Measurements from ENCODE around the gene ADCY10.
"Not testable (repeated sequence)": the region's sequence is repeated elsewhere in the genome, so short reads cannot be mapped to it uniquely, and the experiment has no call there.

The ADCY10 gene

GRCh38 chr1:167934426-167935215 lies 20.7 kb upstream of the ADCY10 start:
- no peak for DNase-seq (ENCODE audit: low spot score)
- H3K4me3 ChIP-seq = peak overlapping the region; percentile 92
- TF ChIP-seq CTCF (IDR thresholded peaks at IDR 0.05) = no peak
- H3K27ac ChIP-seq = peak overlapping the region; percentile 94 to 98

- Histone ChIP-seq H3K4me3 (peak overlapping the region; percentile 92), H3K27ac (peak overlapping the region; percentile 94 to 98)
- no peak for DNase-seq (ENCODE audit: low spot score)
- no peak for TF ChIP-seq CTCF (IDR thresholded peaks at IDR 0.05)
Observed at GRCh38 chr1:167933788-167934187, 19.9 kb upstream of the ADCY10 start.

- Histone ChIP-seq H3K4me3 (no peak overlapping the region), H3K27ac (no peak overlapping the region)
- TF ChIP-seq CTCF (IDR thresholded peaks at IDR 0.05) = no peak
- no peak for DNase-seq (ENCODE audit: low spot score)
Observed at GRCh38 chr1:167929725-167930124, 15.8 kb upstream of the ADCY10 start.

GRCh38 chr1:167928919-167929318 lies 15.0 kb upstream of the ADCY10 start:
- H3K4me3 ChIP-seq; H3K27ac ChIP-seq; DNase-seq (ENCODE audit: low spot score): not testable (repeated sequence)

GRCh38 chr1:167928457-167928852 lies 14.5 kb upstream of the ADCY10 start:
- no peak for TF ChIP-seq CTCF (IDR thresholded peaks at IDR 0.05)
- no peak for DNase-seq (ENCODE audit: low spot score)
- no peak overlapping the region for H3K27ac ChIP-seq
- H3K4me3 ChIP-seq = no peak overlapping the region

- Histone ChIP-seq H3K27ac (no peak overlapping the region), H3K4me3 (no peak overlapping the region)
- DNase-seq (ENCODE audit: low spot score) = no peak
- no peak for TF ChIP-seq CTCF (IDR thresholded peaks at IDR 0.05)
Observed at GRCh38 chr1:167927046-167927754, 13.3 kb upstream of the ADCY10 start.

GRCh38 chr1:167926486-167926997 lies 12.6 kb upstream of the ADCY10 start:
- no peak overlapping the region for H3K27ac ChIP-seq
- TF ChIP-seq CTCF (IDR thresholded peaks at IDR 0.05) = no peak
- H3K4me3 ChIP-seq = no peak overlapping the region
- no peak for DNase-seq (ENCODE audit: low spot score)

Measured in coronary artery (tissue), 2 donors.